Endodermal cell (in vitro differentiated cells): ENCODE data around the gene RIPOR2. TPM values are rescaled to one million over a fixed set of nuclear protein-coding genes. Genes with fewer than 3 reads are reported as not detected.
A peak's percentile ranks its signal among the peaks of the same experiment; 100 is the strongest.

Experiments used
- DNase-seq: peaks from one replicate; pipeline ENCODE4 v3.0.0-alpha.2; 2017
- H3K27ac ChIP-seq: 2 replicates; pipeline ENCODE4 v1.5.1; 2013; ENCODE audit warnings: mild to moderate bottlenecking, low read depth, low read length, moderate library complexity
- H3K27me3 ChIP-seq: 2 replicates; pipeline ENCODE4 v1.6.1; 2013; ENCODE audit warnings: mild to moderate bottlenecking, low read length, moderate library complexity; ENCODE audit not compliant: insufficient read depth, control insufficient read depth, poor library complexity, severe bottlenecking
- H3K36me3 ChIP-seq: 2 replicates; pipeline ENCODE4 v1.7.0; 2013; ENCODE audit warnings: mild to moderate bottlenecking, low read length, moderate library complexity; ENCODE audit not compliant: control insufficient read depth, insufficient read depth
- H3K4me1 ChIP-seq: one replicate; pipeline ENCODE4 v1.7.0; 2013; ENCODE audit warnings: low read length; ENCODE audit not compliant: control insufficient read depth, insufficient read depth
- H3K4me3 ChIP-seq: 2 replicates; pipeline ENCODE4 v1.5.1; 2013; ENCODE audit warnings: mild to moderate bottlenecking, low read length, moderate library complexity
- H3K9ac ChIP-seq: 2 replicates; pipeline ENCODE4 v1.6.1; 2013; ENCODE audit warnings: mild to moderate bottlenecking, low read length, moderate library complexity; ENCODE audit not compliant: poor library complexity, severe bottlenecking; ENCODE audit errors: extremely low read depth
- H3K9me3 ChIP-seq: 2 replicates; pipeline ENCODE4 v1.6.1; 2013; ENCODE audit warnings: mild to moderate bottlenecking, low read length, moderate library complexity; ENCODE audit not compliant: control insufficient read depth
- H3K27ac Mint-ChIP-seq: 2 replicates; pipeline ENCODE4 v1.8.0; 2020; ENCODE audit warnings: mixed read lengths
- H3K27me3 Mint-ChIP-seq: 2 replicates; pipeline ENCODE4 v1.8.0; 2021; ENCODE audit warnings: mild to moderate bottlenecking, mixed read lengths; ENCODE audit not compliant: insufficient read depth
- H3K36me3 Mint-ChIP-seq: 2 replicates; pipeline ENCODE4 v1.8.0; 2020; ENCODE audit warnings: low read depth, mixed read lengths
- H3K4me1 Mint-ChIP-seq: 2 replicates; pipeline ENCODE4 v1.8.0; 2020; ENCODE audit warnings: mixed read lengths
- H3K4me3 Mint-ChIP-seq: 2 replicates; pipeline ENCODE4 v1.8.0; 2020; ENCODE audit warnings: mild to moderate bottlenecking, moderate library complexity, mixed read lengths
- H3K9me3 Mint-ChIP-seq: 2 replicates; pipeline ENCODE4 v1.8.0; 2020; ENCODE audit warnings: mild to moderate bottlenecking, mixed read lengths
- WGBS, 2 experiments: methylation state at CpG; one replicate each; pipeline versions ENCODE4 v1.1.5 to v1.1.7; 2013; ENCODE audit warnings: missing lambda C conversion rate in 2 of 2, mixed read lengths in 1 of 2; ENCODE audit not compliant: insufficient coverage in 1 of 2, insufficient read length in 1 of 2; 5-methylcytosine and 5-hydroxymethylcytosine counted together
- total RNA-seq, 2 donors: library from RNA; stranded (reverse); fragmentation: NEBNext Ultra II Directional in 1 of 2; extraction: Animal tissue kit (Norgen Biotek cat#: 25700) in 1 of 2; gene quantifications; 2 replicates in 1 of 2; 3 replicates in 1 of 2; pipeline ENCODE4 v1.2.1, GENCODE V29; 2021
- TF ChIP-seq, protein P1 (sequence below): fragments of 200-600 bp; sonication (generic); conservative IDR thresholded peaks from 2 replicates; pipeline ENCODE4 v1.5.0; 2021; ENCODE audit warnings: antibody characterized with exemption, mild to moderate bottlenecking

Gene RIPOR2
- total RNA-seq, 2 donors from 2014 or later = 9.3 to 10.4 TPM

DNA sequence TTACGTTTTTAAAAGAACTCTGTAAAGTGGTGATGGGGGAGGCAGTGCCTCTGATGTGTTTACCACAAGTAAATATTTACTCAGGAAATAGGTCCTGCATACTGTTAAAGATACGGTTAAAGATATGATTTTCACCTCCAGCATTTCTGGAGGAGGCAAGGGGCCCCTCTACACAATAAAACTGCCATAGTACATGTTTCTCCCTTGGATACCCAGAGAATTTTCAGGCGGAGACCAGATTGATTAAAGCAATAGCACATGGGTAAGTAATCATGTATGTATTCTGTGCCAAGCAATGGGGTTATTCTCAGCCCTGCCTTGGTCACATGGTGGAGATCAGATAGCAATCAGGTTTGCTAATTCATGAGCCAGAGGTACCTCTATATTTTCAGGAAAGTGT is 9.6 kb downstream of the RIPOR2 start:
- H3K36me3 ChIP-seq = no peaks in the 10 kb centered on the region
- peak overlapping the region; percentile 61 for H3K4me3 ChIP-seq
- no peaks in the 10 kb centered on the region for H3K9me3 ChIP-seq
- H3K4me3 Mint-ChIP-seq = no peak overlapping the region
- H3K4me1 ChIP-seq = peaks cover 14% of the 10 kb centered on the region
- H3K4me1 Mint-ChIP-seq = peaks cover 43% of the 10 kb centered on the region
- TF ChIP-seq, protein P1, sequence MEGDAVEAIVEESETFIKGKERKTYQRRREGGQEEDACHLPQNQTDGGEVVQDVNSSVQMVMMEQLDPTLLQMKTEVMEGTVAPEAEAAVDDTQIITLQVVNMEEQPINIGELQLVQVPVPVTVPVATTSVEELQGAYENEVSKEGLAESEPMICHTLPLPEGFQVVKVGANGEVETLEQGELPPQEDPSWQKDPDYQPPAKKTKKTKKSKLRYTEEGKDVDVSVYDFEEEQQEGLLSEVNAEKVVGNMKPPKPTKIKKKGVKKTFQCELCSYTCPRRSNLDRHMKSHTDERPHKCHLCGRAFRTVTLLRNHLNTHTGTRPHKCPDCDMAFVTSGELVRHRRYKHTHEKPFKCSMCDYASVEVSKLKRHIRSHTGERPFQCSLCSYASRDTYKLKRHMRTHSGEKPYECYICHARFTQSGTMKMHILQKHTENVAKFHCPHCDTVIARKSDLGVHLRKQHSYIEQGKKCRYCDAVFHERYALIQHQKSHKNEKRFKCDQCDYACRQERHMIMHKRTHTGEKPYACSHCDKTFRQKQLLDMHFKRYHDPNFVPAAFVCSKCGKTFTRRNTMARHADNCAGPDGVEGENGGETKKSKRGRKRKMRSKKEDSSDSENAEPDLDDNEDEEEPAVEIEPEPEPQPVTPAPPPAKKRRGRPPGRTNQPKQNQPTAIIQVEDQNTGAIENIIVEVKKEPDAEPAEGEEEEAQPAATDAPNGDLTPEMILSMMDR = no peak
- peak overlapping the region; percentile 64 for H3K27ac Mint-ChIP-seq
- H3K9ac ChIP-seq = no peak overlapping the region
- peaks cover 5% of the 10 kb centered on the region for H3K36me3 Mint-ChIP-seq
- no peaks in the 10 kb centered on the region for H3K27me3 ChIP-seq
- DNase-seq = no peak
- peaks cover 6% of the 10 kb centered on the region for H3K9me3 Mint-ChIP-seq
- WGBS, 2 experiments = 60 to 100% methylated on average over 1 to 3 of the region's 3 CpGs
- H3K27me3 Mint-ChIP-seq = no peaks in the 10 kb centered on the region
- no peak overlapping the region for H3K27ac ChIP-seq

- TF ChIP-seq, protein P1 = no peak
- Histone ChIP-seq H3K36me3 (no peaks in the 10 kb centered on the region), H3K9me3 (no peaks in the 10 kb centered on the region), H3K9ac (no peak overlapping the region), H3K4me1 (peaks cover 14% of the 10 kb centered on the region), H3K27me3 (no peaks in the 10 kb centered on the region), H3K4me3 (peak overlapping the region; percentile 61), H3K27ac (no peak overlapping the region)
- no peak for DNase-seq
- peaks cover 43% of the 10 kb centered on the region for H3K4me1 Mint-ChIP-seq
- H3K9me3 Mint-ChIP-seq = peaks cover 6% of the 10 kb centered on the region
- peaks cover 5% of the 10 kb centered on the region for H3K36me3 Mint-ChIP-seq
- no peak overlapping the region for H3K27ac Mint-ChIP-seq
- H3K4me3 Mint-ChIP-seq = no peak overlapping the region
- H3K27me3 Mint-ChIP-seq = no peaks in the 10 kb centered on the region
Measured at GRCh38 chr6:24925661-24926060, 10.1 kb downstream of the RIPOR2 start.

DNA sequence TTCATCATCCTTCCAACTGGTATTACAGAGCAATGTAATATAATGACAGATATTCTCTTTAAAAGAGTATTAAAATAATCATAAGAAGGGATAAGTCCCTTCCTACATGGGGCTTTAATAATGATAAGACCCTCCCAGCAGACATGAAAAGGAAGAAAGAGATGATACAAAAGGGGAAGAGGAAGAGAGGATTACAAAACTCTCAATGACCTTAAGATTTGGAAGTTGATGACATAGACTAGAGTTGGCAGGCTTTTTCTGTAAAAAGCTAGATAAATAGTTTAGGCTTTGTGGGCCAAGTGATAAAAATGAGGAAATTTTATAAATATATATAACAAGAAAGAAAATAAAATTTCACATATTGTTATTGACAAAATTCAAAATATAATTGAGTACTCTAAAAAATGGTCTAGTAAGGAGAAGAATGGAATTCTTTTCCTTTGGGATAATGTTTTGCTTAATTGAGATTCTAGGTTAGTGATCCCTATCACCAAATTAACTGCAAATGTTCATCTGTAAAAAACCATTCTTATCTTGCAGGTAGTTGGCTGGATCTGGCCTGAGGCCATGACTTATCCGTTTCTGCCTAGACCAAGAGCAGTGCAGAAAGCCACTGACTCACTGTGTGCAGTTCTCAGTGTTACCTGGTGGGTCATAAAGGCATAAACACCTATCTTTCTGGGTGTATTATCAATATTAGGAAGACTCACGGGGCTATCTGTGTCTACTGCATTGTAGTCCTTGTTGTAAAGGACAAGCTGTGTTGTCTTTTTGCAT is 11.0 kb downstream of the RIPOR2 start:
- 87 to 100% methylated on average over 2 of the region's 2 CpGs for WGBS, 2 experiments
- DNase-seq = no peak

More for the DNA sequence above, 11.0 kb downstream of the RIPOR2 start:
- peak overlapping the region; percentile 44 for H3K27ac Mint-ChIP-seq
- no peak overlapping the region for H3K9ac ChIP-seq
- no peak overlapping the region for H3K27ac ChIP-seq
- no peaks in the 10 kb centered on the region for H3K27me3 Mint-ChIP-seq
- H3K36me3 Mint-ChIP-seq = peaks cover 5% of the 10 kb centered on the region
- no peaks in the 10 kb centered on the region for H3K9me3 ChIP-seq
- H3K27me3 ChIP-seq = no peaks in the 10 kb centered on the region
- H3K36me3 ChIP-seq = no peaks in the 10 kb centered on the region
- peaks cover 46% of the 10 kb centered on the region for H3K4me1 Mint-ChIP-seq
- peak overlapping the region; percentile 10 for H3K4me3 Mint-ChIP-seq
- H3K9me3 Mint-ChIP-seq = peaks cover 6% of the 10 kb centered on the region
- H3K4me1 ChIP-seq = peaks cover 22% of the 10 kb centered on the region
- TF ChIP-seq, protein P1 = no peak
- no peak overlapping the region for H3K4me3 ChIP-seq
